Measurements from ENCODE around the gene GHRHR. TPM values are rescaled to one million over a fixed set of nuclear protein-coding genes. Genes with fewer than 3 reads are reported as not detected.

Gene GHRHR
- total RNA-seq, 1 donor from 2014 or later = not detected

GRCh38 chr7:31027161-31027965, 63.6 kb downstream of the GHRHR start:
- TF ChIP-seq, protein P1, sequence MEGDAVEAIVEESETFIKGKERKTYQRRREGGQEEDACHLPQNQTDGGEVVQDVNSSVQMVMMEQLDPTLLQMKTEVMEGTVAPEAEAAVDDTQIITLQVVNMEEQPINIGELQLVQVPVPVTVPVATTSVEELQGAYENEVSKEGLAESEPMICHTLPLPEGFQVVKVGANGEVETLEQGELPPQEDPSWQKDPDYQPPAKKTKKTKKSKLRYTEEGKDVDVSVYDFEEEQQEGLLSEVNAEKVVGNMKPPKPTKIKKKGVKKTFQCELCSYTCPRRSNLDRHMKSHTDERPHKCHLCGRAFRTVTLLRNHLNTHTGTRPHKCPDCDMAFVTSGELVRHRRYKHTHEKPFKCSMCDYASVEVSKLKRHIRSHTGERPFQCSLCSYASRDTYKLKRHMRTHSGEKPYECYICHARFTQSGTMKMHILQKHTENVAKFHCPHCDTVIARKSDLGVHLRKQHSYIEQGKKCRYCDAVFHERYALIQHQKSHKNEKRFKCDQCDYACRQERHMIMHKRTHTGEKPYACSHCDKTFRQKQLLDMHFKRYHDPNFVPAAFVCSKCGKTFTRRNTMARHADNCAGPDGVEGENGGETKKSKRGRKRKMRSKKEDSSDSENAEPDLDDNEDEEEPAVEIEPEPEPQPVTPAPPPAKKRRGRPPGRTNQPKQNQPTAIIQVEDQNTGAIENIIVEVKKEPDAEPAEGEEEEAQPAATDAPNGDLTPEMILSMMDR (IDR thresholded peaks at IDR 0.05) = no peak
- Histone ChIP-seq H3K9me3 (no peaks in the 10 kb centered on the region), H3K27ac (no peak overlapping the region), H3K36me3 (no peaks in the 10 kb centered on the region), H3K4me1 (no peaks in the 10 kb centered on the region), H3K27me3 (ENCODE audit: low read depth) (no peaks in the 10 kb centered on the region), H3K4me3 (no peak overlapping the region)
- intact Hi-C loops (cut with DNase I) = no loop called here
- DNase-seq (no peak), ATAC-seq (peak; percentile 10 to 28)

- no peaks in the 10 kb centered on the region for H3K9me3 ChIP-seq
- H3K27me3 ChIP-seq (ENCODE audit: low read depth) = no peaks in the 10 kb centered on the region
- no peak overlapping the region for H3K27ac ChIP-seq
- DNase-seq (no peak), ATAC-seq (no peak)
- no peaks in the 10 kb centered on the region for H3K36me3 ChIP-seq
- no peaks in the 10 kb centered on the region for H3K4me1 ChIP-seq
- TF ChIP-seq, protein P1 (IDR thresholded peaks at IDR 0.05) = no peak
- intact Hi-C loops (cut with DNase I) = no loop called here
- H3K4me3 ChIP-seq = no peak overlapping the region
Measured at GRCh38 chr7:31028006-31028405, 64.3 kb downstream of the GHRHR start.

- intact Hi-C loops (cut with DNase I) = no loop called here
- Histone ChIP-seq H3K4me3 (no peak overlapping the region), H3K27ac (no peak overlapping the region), H3K27me3 (ENCODE audit: low read depth) (no peaks in the 10 kb centered on the region), H3K9me3 (no peaks in the 10 kb centered on the region), H3K4me1 (no peaks in the 10 kb centered on the region), H3K36me3 (no peaks in the 10 kb centered on the region)
- no peak for DNase-seq
- ATAC-seq = no peak
- TF ChIP-seq, protein P1 (IDR thresholded peaks at IDR 0.05) = no peak
Measured at GRCh38 chr7:31028417-31028992, 64.8 kb downstream of the GHRHR start.

Other genes with a start within 250 kb of the GHRHR start
- 249 TPM for gene INMT, start 211.8 kb upstream of the GHRHR start, total RNA-seq
- gene MINDY4, start 192.5 kb upstream of the GHRHR start, total RNA-seq = 13.8 TPM
- 826 TPM for gene AQP1, start 52.1 kb upstream of the GHRHR start, total RNA-seq
- 2.9 TPM for gene ADCYAP1R1, start 88.4 kb downstream of the GHRHR start, total RNA-seq